Stimulated activated naive CD4-positive, alpha-beta T cell (primary cell): ENCODE measurements around the gene HOXA9.

Experiments used
- DNase-seq, 6 experiments: peaks; one replicate each; lab custom pipeline; 2025; lab: John Stamatoyannopoulos, UW

The HOXA9 gene

GRCh38 chr7:27112955-27113949 is 52.1 kb downstream of the HOXA9 start:
- no peak for DNase-seq
